GM13976 (cell line): ENCODE results near the gene LBH.

ENCODE experiments used
- DNase-seq: peaks from one replicate; pipeline ENCODE4 v3.0.0; 2012; ENCODE audit warnings: low spot score
- CTCF ChIP-seq: IDR thresholded peaks from 2 replicates; pipeline ENCODE4 v1.5.1; 2012; ENCODE audit warnings: borderline replicate concordance, mild to moderate bottlenecking; ENCODE audit not compliant: insufficient read depth; ENCODE audit errors: extremely low read depth, missing control alignments, control extremely low read depth
- in situ Hi-C: fragments of 300-500 bp; cut with MboI; formaldehyde crosslinking; loops from one replicate; pipeline ENCODE4 v1.12.0; 2022; ENCODE audit warnings: low sequenced_read_pairs, mixed read lengths, inconsistent platforms; ENCODE audit not compliant: unreplicated experiment

Gene LBH

GRCh38 chr2:30237239-30237965 is 6.1 kb downstream of the LBH start:
- no peak for TF ChIP-seq CTCF
- no peak for DNase-seq
- in situ Hi-C loops: no loop called here

GRCh38 chr2:30237966-30238800 is 6.8 kb downstream of the LBH start:
- no peak for DNase-seq
- no peak for TF ChIP-seq CTCF
- in situ Hi-C loops: no loop called here

- peak; percentile 59 for TF ChIP-seq CTCF
- peak; percentile 65 for DNase-seq
- in situ Hi-C loops: no loop called here
These were observed 8.1 kb downstream of the LBH start for GRCh38 chr2:30239308-30239985.

GRCh38 chr2:30239986-30240752 is 8.8 kb downstream of the LBH start:
- no peak for TF ChIP-seq CTCF
- DNase-seq: no peak
- in situ Hi-C loops: no loop called here

GRCh38 chr2:30243231-30243630 is 11.9 kb downstream of the LBH start:
- in situ Hi-C loops: no loop called here
- no peak for DNase-seq
- TF ChIP-seq CTCF: no peak

GRCh38 chr2:30245364-30245763 is 14.0 kb downstream of the LBH start:
- no peak for TF ChIP-seq CTCF
- no peak for DNase-seq
- in situ Hi-C loops: no loop called here
